Amniotic epithelial cell (primary cell): Measurements from ENCODE around the gene PRRG2.

Source experiments
- DNase-seq: peaks from one replicate; pipeline ENCODE4 v3.0.0-alpha.2; 2010; ENCODE audit warnings: low read depth

Gene PRRG2

DNA sequence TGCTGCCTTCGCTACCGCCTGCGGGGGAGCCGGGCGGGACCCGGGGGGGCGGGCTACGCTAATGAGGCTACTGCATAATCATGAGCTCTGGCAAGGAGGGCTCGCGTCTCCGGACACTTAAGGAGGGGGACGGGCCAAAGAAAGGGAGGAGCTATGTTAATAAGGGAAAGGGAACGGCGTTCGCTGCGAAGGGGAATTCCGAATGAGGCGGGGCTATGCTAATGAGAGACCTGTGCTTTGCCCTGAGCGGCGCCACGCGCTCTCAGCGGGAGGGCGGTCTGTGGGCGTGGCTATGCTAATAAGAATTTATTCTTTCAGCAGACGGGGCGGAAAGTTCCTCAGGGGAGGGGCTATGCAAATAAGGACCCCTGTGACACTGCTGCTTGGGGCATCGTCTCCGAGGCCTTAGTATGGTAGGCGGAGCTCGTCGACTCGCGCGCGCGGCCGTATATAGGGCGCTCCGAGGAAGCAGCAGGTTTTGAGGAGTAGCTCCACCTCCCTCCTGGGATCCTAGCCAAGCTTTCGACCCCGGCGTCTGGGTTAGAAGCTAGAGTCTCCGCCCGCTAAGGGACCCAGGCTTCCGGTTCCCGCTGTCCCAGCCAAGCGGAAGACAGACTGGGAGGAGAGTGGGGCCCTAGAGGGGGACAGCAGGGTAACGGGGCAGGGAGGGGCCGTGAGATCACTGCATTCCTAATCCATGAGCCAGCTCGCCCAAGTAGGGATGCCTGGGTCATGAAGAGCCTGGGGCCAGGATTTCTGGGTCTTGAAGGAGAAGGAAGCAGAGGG, 59.2 kb downstream of the PRRG2 start, which contains the start of gene RRAS:
Gene RRAS (minus strand): TSS at position 31 of the 786 bp plus-strand sequence. CDS start 45 bp downstream, outside the sequence.
- DNase-seq, result peak; percentile 100
